Endothelial cell of umbilical vein (primary cell): ENCODE results near the gene PDAP1. TPM values are rescaled to one million over a fixed set of nuclear protein-coding genes. Genes with fewer than 3 reads are reported as not detected.

ENCODE experiments used
- BruUV-seq: library from RNA; stranded (reverse); fragments of 400-500 nt; replicated peaks from 2 replicates; lab custom pipeline; 2021; lab: Mats Ljungman, UMichigan
- CTCF ChIA-PET: fragments of 300-600, 350-600 bp; sonication (Branson Sonifier 250); formaldehyde crosslinking; loops from one replicate; lab custom pipeline; 2021; ENCODE audit warnings: antibody characterized with exemption, inconsistent platforms; lab: Charles Lee
- POLR2A ChIA-PET: fragments of 300-600, 350-600 bp; sonication (Branson Sonifier 250); formaldehyde crosslinking; loops from one replicate; lab custom pipeline; 2021; ENCODE audit warnings: antibody characterized with exemption, inconsistent platforms; lab: Charles Lee
- DNase-seq: peaks from one replicate; pipeline ENCODE4 v3.0.0-alpha.2; 2011; ENCODE audit warnings: low read depth, low spot score
- FAIRE-seq: peaks from 2 replicates; lab custom pipeline; 2011; peaks lifted over from hg19 to GRCh38; lab: Jason Lieb, UNC
- H2AFZ ChIP-seq: 2 replicates; pipeline ENCODE4 v1.6.0; 2012; ENCODE audit warnings: low read depth, low read length, control low read depth, inconsistent platforms
- H3K27ac ChIP-seq: 2 replicates; pipeline ENCODE4 v1.5.1; 2011; ENCODE audit warnings: low read depth, mild to moderate bottlenecking, control low read depth, low read length, moderate library complexity; ENCODE audit not compliant: insufficient read depth
- H3K27me3 ChIP-seq, 2 experiments: 2 replicates each; pipeline versions ENCODE4 v1.6.0 to v1.6.1; 2011; ENCODE audit warnings: low read length in 2 of 2, mixed read lengths in 1 of 2; ENCODE audit not compliant: control insufficient read depth in 2 of 2, insufficient read depth in 2 of 2
- H3K36me3 ChIP-seq, 2 experiments: 2 replicates in 1 of 2; 3 replicates in 1 of 2; pipeline ENCODE4 v1.5.1; 2011; ENCODE audit warnings: low read length in 2 of 2, mild to moderate bottlenecking in 1 of 2, moderate library complexity in 1 of 2; ENCODE audit not compliant: control insufficient read depth in 2 of 2, insufficient read depth in 2 of 2; ENCODE audit errors: extremely low read depth in 1 of 2
- H3K4me1 ChIP-seq: 3 replicates; pipeline ENCODE4 v1.5.1; 2011; ENCODE audit warnings: mild to moderate bottlenecking, low read length; ENCODE audit not compliant: control insufficient read depth, insufficient read depth; ENCODE audit errors: extremely low read depth
- H3K4me2 ChIP-seq: 2 replicates; pipeline ENCODE4 v1.6.1; 2011; ENCODE audit warnings: low read length, control low read depth, mixed read lengths; ENCODE audit not compliant: insufficient read depth
- H3K4me3 ChIP-seq, 3 experiments: fragments of 200-600 bp in 1 of 3; sonication (generic), shearing (Covaris generic) in 1 of 3; replicated peaks in 1 of 3; 2 replicates each; pipeline ENCODE4 v1.5.1; 2011 to 2016; ENCODE audit warnings: control low read depth in 3 of 3, low read length in 3 of 3, mild to moderate bottlenecking in 2 of 3, inconsistent platforms in 1 of 3, low read depth in 1 of 3, moderate library complexity in 1 of 3; ENCODE audit not compliant: insufficient read depth in 1 of 3
- H3K79me2 ChIP-seq: 2 replicates; pipeline ENCODE4 v1.6.0; 2012; ENCODE audit warnings: low read length, inconsistent platforms; ENCODE audit not compliant: control insufficient read depth, insufficient read depth
- H3K9ac ChIP-seq: replicated peaks from 2 replicates; pipeline ENCODE3; 2011; ENCODE audit warnings: low read length, control low read depth; ENCODE audit not compliant: insufficient read depth; ENCODE audit errors: extremely low read depth
- H3K9me1 ChIP-seq: replicated peaks from 3 replicates; pipeline ENCODE4 v1.6.0; 2011; ENCODE audit warnings: mild to moderate bottlenecking, low read length; ENCODE audit not compliant: control insufficient read depth, insufficient read depth; ENCODE audit errors: extremely low read depth
- H3K9me3 ChIP-seq: replicated peaks from 2 replicates; pipeline ENCODE4 v1.5.1; 2012; ENCODE audit warnings: low read length, inconsistent platforms; ENCODE audit not compliant: control insufficient read depth, insufficient read depth
- H4K20me1 ChIP-seq: replicated peaks from 2 replicates; pipeline ENCODE3; 2011; ENCODE audit warnings: mild to moderate bottlenecking, low read length; ENCODE audit not compliant: control insufficient read depth, insufficient read depth; ENCODE audit errors: extremely low read depth
- EZH2 ChIP-seq: IDR thresholded peaks from 2 replicates; pipeline ENCODE4 v1.6.1; 2012; ENCODE audit warnings: borderline replicate concordance, low read depth, mild to moderate bottlenecking, moderate library complexity, low read length, inconsistent platforms; ENCODE audit not compliant: severe bottlenecking
- FOS ChIP-seq: IDR thresholded peaks from 2 replicates; pipeline ENCODE4 v1.6.1; 2011; ENCODE audit warnings: mild to moderate bottlenecking, low read length, moderate library complexity, borderline replicate concordance; ENCODE audit not compliant: insufficient read depth
- GATA2 ChIP-seq: IDR thresholded peaks from 2 replicates; pipeline ENCODE4 v1.7.0; 2011; ENCODE audit warnings: low read depth, mild to moderate bottlenecking, moderate library complexity, mixed read lengths, low read length; ENCODE audit not compliant: insufficient read length, insufficient read depth
- JUN ChIP-seq: IDR thresholded peaks from 2 replicates; pipeline ENCODE4 v1.6.1; 2011; ENCODE audit warnings: borderline replicate concordance, low read depth; ENCODE audit not compliant: insufficient read length, insufficient read depth
- MYC ChIP-seq: IDR thresholded peaks from one replicate; pipeline ENCODE4 v1.6.1; 2011; ENCODE audit warnings: mild to moderate bottlenecking, low read depth, low read length
- POLR2A ChIP-seq: IDR thresholded peaks from 2 replicates; pipeline ENCODE4 v1.6.1; 2012; ENCODE audit warnings: low read depth, mild to moderate bottlenecking, control low read depth, low read length
- POLR2AphosphoS5 ChIP-seq: IDR thresholded peaks from 2 replicates; pipeline ENCODE4 v1.6.1; 2012; ENCODE audit warnings: low read depth, mild to moderate bottlenecking, control low read depth, low read length, moderate library complexity; ENCODE audit not compliant: insufficient read depth
- dilution Hi-C: fragments of 300-500 bp; cut with MboI; formaldehyde crosslinking; loops from one replicate; pipeline ENCODE4 v1.15.0; 2019; ENCODE audit warnings: low sequenced_read_pairs; ENCODE audit not compliant: extremely low pct_ligation_motif_present
- intact Hi-C: fragments of 100-400 bp; cut with micrococcal nuclease; formaldehyde crosslinking; loops from one replicate; pipeline ENCODE4 v1.10.0; 2022
- polyA plus RNA-seq, 4 experiments: library from polyadenylated mRNA; depleted of rRNA in 3 of 4; stranded (reverse) in 3 of 4; unstranded in 1 of 4; fragments of >200 nt; gene quantifications; 2 replicates each; pipeline versions ENCODE4 v1.2.1 to v1.2.3, GENCODE V29; 2011 to 2012; ENCODE audit warnings: missing spikeins in 1 of 4
- total RNA-seq: library from RNA; stranded (reverse); gene quantifications from 2 replicates; pipeline ENCODE4 v1.2.3, GENCODE V29; 2021
- TF ChIP-seq, protein P1 (sequence below), 2 donors: IDR thresholded peaks; 1 replicate in 1 of 2; 2 replicates in 1 of 2; pipeline ENCODE4 v1.5.1; 2011; ENCODE audit warnings: low read length in 2 of 2, mild to moderate bottlenecking in 2 of 2, moderate library complexity in 2 of 2, control low read depth in 1 of 2, inconsistent platforms in 1 of 2, low read depth in 1 of 2; ENCODE audit not compliant: insufficient read depth in 1 of 2; ENCODE audit errors: extremely low read depth in 1 of 2

PDAP1 gene
- total and polyA plus RNA-seq, 2 donors (not counting 3 experiments of a cell fraction or from before 2014, with no cell fraction given): 32.6 to 150 TPM

DNA sequence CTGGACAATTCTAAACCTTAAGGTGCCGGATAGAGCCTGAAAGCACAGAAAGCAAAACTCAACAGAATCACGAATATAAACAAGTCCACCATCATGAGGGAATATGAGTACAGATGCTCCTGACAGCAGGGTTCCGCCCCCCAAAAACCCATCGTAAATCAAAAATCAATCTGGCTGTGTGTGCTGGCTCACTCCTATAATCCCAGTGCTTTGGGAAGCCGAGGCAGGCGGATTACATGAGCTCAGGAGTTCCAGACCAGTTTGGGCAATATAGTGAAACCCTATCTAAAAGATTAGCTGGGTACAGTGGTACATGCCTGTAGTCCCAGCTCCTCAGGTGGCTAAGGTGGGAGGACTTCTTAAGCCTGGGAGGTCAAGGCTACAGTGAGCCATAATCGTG is 12.6 kb upstream of the PDAP1 start:
- Histone ChIP-seq H3K27ac (no peak overlapping the region), H3K27me3 (no peaks in the 10 kb centered on the region), H3K9ac (no peak overlapping the region), H3K4me1 (no peaks in the 10 kb centered on the region), H3K36me3 (peaks cover 10 to 47% of the 10 kb centered on the region in 2 experiments), H3K4me3 (no peak overlapping the region), H3K9me1 (no peaks in the 10 kb centered on the region), H4K20me1 (peaks cover under 1% of the 10 kb centered on the region), H3K79me2 (peaks cover 2% of the 10 kb centered on the region), H3K4me2 (no peak overlapping the region), H3K9me3 (no peaks in the 10 kb centered on the region), H2AFZ (no peak overlapping the region)
- ChIA-PET POLR2A (no interaction called here), CTCF (interaction anchor here (1.4 kb wide), 1 partner anchor 12 kb away, joined by 3 read pairs; no protein-coding TSS in a partner anchor)
- BruUV-seq: no TSS peak
- intact Hi-C loops (no loop called here), dilution Hi-C loops (no loop called here)
- DNase-seq (no peak), FAIRE-seq (no peak)
- TF ChIP-seq JUN: no peak
- TF ChIP-seq POLR2AphosphoS5: no peak
- no peak for TF ChIP-seq EZH2
- TF ChIP-seq FOS: no peak
- TF ChIP-seq, protein P1, sequence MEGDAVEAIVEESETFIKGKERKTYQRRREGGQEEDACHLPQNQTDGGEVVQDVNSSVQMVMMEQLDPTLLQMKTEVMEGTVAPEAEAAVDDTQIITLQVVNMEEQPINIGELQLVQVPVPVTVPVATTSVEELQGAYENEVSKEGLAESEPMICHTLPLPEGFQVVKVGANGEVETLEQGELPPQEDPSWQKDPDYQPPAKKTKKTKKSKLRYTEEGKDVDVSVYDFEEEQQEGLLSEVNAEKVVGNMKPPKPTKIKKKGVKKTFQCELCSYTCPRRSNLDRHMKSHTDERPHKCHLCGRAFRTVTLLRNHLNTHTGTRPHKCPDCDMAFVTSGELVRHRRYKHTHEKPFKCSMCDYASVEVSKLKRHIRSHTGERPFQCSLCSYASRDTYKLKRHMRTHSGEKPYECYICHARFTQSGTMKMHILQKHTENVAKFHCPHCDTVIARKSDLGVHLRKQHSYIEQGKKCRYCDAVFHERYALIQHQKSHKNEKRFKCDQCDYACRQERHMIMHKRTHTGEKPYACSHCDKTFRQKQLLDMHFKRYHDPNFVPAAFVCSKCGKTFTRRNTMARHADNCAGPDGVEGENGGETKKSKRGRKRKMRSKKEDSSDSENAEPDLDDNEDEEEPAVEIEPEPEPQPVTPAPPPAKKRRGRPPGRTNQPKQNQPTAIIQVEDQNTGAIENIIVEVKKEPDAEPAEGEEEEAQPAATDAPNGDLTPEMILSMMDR (IDR thresholded peaks at IDR 0.05; ENCODE audit: extremely low read depth in 1 of 2, insufficient read depth in 1 of 2, low read depth in 1 of 2, low read length in 2 of 2): no peak
- peak; percentile 16 for TF ChIP-seq POLR2A
- no peak for TF ChIP-seq MYC
- TF ChIP-seq GATA2: no peak
